Mucosa of descending colon (tissue), 3 donors: Measurements from ENCODE around the gene ADAM30. TPM values are rescaled to one million over a fixed set of nuclear protein-coding genes. Genes with fewer than 3 reads are reported as not detected.
A peak's percentile ranks its signal among the peaks of the same experiment; 100 is the strongest.

Experiments
- ATAC-seq: fragments of 200-7000 bp; cut with Tn5 transposase; one replicate; pipeline ENCODE4 v1.9.1; 2020; ENCODE audit warnings: mild to moderate bottlenecking, moderate library complexity
- DNase-seq, 3 donors: peaks; one replicate each; pipeline ENCODE4 v3.0.0-alpha.2; 2020
- H3K36me3 ChIP-seq: fragments of 200-600 bp; one replicate; pipeline ENCODE4 v1.8.0; 2021; ENCODE audit warnings: low read depth, mild to moderate bottlenecking
- H3K4me1 ChIP-seq: fragments of 200-600 bp; one replicate; pipeline ENCODE4 v1.8.0; 2021; ENCODE audit warnings: low read depth, mild to moderate bottlenecking
- H3K4me3 ChIP-seq: fragments of 200-600 bp; one replicate; pipeline ENCODE4 v1.8.0; 2021; ENCODE audit warnings: mild to moderate bottlenecking
- H3K9me3 ChIP-seq: fragments of 200-600 bp; one replicate; pipeline ENCODE4 v1.8.0; 2021; ENCODE audit warnings: mild to moderate bottlenecking
- CTCF ChIP-seq: fragments of 200-600 bp; IDR thresholded peaks from one replicate; pipeline ENCODE4 v1.8.0; 2022; ENCODE audit warnings: antibody characterized with exemption, mild to moderate bottlenecking
- intact Hi-C, 2 donors: fragments of 100-400 bp; cut with DNase I in 1 of 2; cut with micrococcal nuclease in 1 of 2; formaldehyde crosslinking; loops; one replicate each; pipeline versions ENCODE4 v1.11.0 to v1.11.1; 2022; cut with DNase I, micrococcal nuclease
- total RNA-seq, 3 donors: library from RNA; stranded (reverse); fragmentation: NEBNext Ultra II Directional in 2 of 3; extraction: Animal tissue kit (Norgen Biotek cat#: 25700) in 2 of 3; gene quantifications; one replicate each; pipeline versions ENCODE4 v1.2.1 to v1.2.4, GENCODE V29; 2021 to 2023
- donor health status: DM: no; HTN: no; CAD: no; lungs with moderate emphysema.
- donor health status: DM: no; HTN: no; CAD: no.
- donor health status: DM: no; HTN: yes; CAD: no.

Gene ADAM30
- total RNA-seq, 3 donors from 2014 or later, result not detected

GRCh38 chr1:119935373-119935772, 39.1 kb upstream of the ADAM30 start:
- ATAC-seq (no peak), DNase-seq (no peak)
- Histone ChIP-seq H3K4me3 (no peak overlapping the region), H3K4me1 (no peaks in the 10 kb centered on the region), H3K36me3 (no peaks in the 10 kb centered on the region), H3K9me3 (peaks cover 8% of the 10 kb centered on the region)
- intact Hi-C loops, result no loop called here
- TF ChIP-seq CTCF, result no peak

DNA sequence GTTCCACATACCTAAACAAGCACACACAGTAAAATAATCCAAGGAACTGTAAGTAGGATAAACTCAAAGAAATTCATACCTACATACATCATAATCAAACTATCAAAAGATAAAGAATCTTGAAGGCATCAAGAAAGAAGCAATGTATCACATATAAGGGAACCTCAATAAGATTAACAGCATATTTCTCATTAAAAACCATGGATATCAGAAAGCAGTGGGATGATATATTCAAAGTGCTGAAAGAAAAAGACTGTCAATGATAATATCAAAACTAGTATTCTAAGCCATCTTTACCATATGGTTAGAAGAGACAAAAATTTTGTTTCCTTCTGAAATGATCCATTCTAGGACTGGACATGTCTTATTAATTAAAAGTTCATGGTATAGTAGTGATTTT, 37.1 kb upstream of the ADAM30 start:
- Histone ChIP-seq H3K36me3 (no peaks in the 10 kb centered on the region), H3K4me1 (no peaks in the 10 kb centered on the region), H3K9me3 (peaks cover 8% of the 10 kb centered on the region), H3K4me3 (no peak overlapping the region)
- no peak for DNase-seq
- no peak for ATAC-seq
- TF ChIP-seq CTCF, result no peak
- intact Hi-C loops, result no loop called here

DNA sequence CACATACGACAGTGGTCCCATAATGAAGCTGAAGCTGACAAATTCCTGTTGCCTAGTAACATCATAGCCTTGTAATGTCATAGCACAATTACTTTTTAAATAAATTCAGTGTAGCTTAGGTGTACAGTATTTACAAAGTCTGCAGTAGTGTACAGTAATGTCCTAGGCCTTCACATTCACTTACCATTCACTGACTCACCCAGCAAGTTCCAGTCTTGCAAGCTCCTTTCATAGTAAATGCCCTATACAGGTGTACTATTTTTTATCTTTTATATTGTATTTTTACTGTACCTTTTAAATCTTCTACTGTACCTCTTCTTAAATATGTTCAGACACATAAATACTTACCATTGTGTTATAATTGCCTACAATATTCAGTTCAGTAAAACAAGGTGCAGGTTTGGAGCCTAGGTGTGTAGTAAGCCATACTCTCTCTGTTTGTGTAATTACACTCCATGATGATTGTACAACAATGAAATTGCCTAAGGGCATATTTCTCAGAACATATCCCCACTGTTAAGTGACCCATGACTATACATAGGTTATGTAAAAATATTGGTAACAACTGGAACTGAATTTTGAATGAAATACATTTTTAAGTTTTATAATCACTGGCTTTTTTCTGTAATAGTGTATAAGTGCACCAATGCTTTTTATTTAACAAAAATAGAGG, 33.5 kb upstream of the ADAM30 start:
- no peak for DNase-seq
- H3K36me3 ChIP-seq, result no peaks in the 10 kb centered on the region

DNA sequence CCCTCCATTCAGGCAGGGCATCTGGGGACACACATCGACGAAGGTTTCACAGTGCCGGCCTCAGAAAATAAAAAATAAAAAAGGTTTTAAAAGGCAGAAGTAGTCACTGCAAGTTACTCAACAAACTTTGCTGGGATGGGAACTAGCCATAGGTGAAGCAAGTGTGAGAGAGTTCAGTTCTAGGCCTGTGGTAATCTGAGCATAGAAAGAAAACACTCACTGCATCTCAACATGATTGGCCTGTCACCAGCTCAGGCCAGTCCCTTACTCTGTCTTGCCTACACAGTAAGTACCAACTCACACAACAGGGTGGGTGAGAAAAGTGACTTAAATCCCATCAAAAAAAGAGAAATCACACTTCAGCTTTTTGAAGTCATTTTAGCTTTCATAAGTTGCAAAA, 30.2 kb upstream of the ADAM30 start:
- ATAC-seq (no peak), DNase-seq (no peak)
- Histone ChIP-seq H3K4me1 (no peaks in the 10 kb centered on the region), H3K9me3 (no peaks in the 10 kb centered on the region), H3K36me3 (no peaks in the 10 kb centered on the region), H3K4me3 (no peak overlapping the region)
- no peak for TF ChIP-seq CTCF
- intact Hi-C loops, result no loop called here

More for the DNA sequence above, 33.5 kb upstream of the ADAM30 start:
- Histone ChIP-seq H3K9me3 (peaks cover 8% of the 10 kb centered on the region), H3K4me3 (no peak overlapping the region), H3K4me1 (no peaks in the 10 kb centered on the region)
- TF ChIP-seq CTCF, result no peak
- ATAC-seq, result peak; percentile 10
- intact Hi-C loops, result no loop called here

DNA sequence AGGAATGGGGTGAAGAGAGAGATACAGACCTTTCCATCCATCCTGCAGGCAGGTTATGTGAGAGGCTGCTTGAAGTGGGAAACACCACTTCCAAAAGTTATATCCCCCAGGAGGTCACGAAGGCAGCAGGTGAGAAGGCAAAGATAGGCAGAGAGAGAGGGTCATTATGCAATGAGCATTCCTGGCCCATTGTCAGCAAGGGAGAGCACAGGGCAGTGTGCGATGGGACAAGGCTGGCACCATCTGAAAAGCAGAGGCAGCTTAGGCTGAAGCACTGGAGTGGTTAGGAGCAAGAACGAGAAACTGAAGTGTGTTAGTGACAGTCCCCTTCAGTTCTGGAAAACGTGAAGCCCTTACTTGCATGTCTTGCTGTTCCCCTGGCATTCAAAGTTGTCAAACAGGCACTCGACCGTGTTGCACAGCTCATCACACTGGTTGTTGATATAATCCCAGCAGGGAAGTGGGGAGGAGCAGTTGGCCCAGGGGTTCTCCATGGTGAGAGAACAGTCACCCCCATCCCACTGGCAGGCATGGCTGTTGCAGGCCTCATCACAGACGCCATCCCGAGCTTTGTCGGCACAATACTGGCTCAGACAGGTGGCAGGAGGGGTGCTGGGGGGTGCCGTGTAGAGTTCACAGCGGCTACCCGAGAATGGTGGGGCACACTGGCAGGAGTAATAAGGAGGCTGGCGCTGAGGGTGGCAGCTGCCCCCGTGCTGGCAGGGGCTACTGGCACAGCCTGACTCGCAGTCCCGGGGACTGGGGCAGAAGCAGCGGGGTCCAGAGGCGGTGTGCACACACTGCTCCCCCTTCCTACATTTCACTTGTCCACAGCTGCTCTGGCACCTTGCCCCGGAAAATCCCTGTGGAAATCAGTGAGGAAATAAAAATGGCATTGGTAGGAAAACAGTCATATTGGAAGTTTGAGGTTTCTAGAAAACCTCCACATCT, 28.9 kb upstream of the ADAM30 start:
- intact Hi-C loops, result no loop called here
- no peak for ATAC-seq
- TF ChIP-seq CTCF, result no peak

More for the DNA sequence above, 28.9 kb upstream of the ADAM30 start:
- Histone ChIP-seq H3K4me3 (no peak overlapping the region), H3K4me1 (no peaks in the 10 kb centered on the region), H3K9me3 (no peaks in the 10 kb centered on the region), H3K36me3 (no peaks in the 10 kb centered on the region)
- DNase-seq, result no peak
